ENCODE measurements around the gene PLA2G4C.

Gene PLA2G4C

GRCh38 chr19:48051335-48052033 lies 59.1 kb downstream of the PLA2G4C start:
- no peak for DNase-seq

- no peak for DNase-seq
These were observed 66.1 kb downstream of the PLA2G4C start for GRCh38 chr19:48044561-48044960.

- no peak for DNase-seq
These were observed 66.8 kb downstream of the PLA2G4C start, which contains the start of gene CABP5 for GRCh38 chr19:48043675-48044258. Gene CABP5, minus strand, starts transcription at chr19:48044079. Its CDS starts 157 bp downstream, at chr19:48043922.

- no peak for DNase-seq
These were observed 68.6 kb downstream of the PLA2G4C start for GRCh38 chr19:48041877-48042580.

- DNase-seq = no peak
These were observed 73.9 kb downstream of the PLA2G4C start for GRCh38 chr19:48036765-48037164.

- DNase-seq = no peak
These were observed 77.0 kb downstream of the PLA2G4C start for GRCh38 chr19:48033604-48034003.

GRCh38 chr19:48030073-48030472 lies 80.5 kb downstream of the PLA2G4C start:
- no peak for DNase-seq

GRCh38 chr19:48029431-48029830 lies 81.2 kb downstream of the PLA2G4C start:
- no peak for DNase-seq

GRCh38 chr19:48025480-48025879 lies 85.1 kb downstream of the PLA2G4C start:
- DNase-seq = no peak

- no peak for DNase-seq
These were observed 87.1 kb downstream of the PLA2G4C start for GRCh38 chr19:48023518-48023917.

- no peak for DNase-seq
These were observed 87.6 kb downstream of the PLA2G4C start for GRCh38 chr19:48023011-48023410.

GRCh38 chr19:48020686-48021085 lies 89.9 kb downstream of the PLA2G4C start:
- no peak for DNase-seq

GRCh38 chr19:48010932-48011758 lies 99.5 kb downstream of the PLA2G4C start:
- DNase-seq = no peak

GRCh38 chr19:48006762-48007161 lies 103.9 kb downstream of the PLA2G4C start:
- peak; percentile 29 for DNase-seq

- DNase-seq = no peak
These were observed 106.4 kb downstream of the PLA2G4C start for GRCh38 chr19:48004236-48004635.

- no peak for DNase-seq
These were observed 109.8 kb downstream of the PLA2G4C start for GRCh38 chr19:48000846-48001245.

- DNase-seq = no peak
These were observed 111.8 kb downstream of the PLA2G4C start for GRCh38 chr19:47998800-47999199.

Data from stimulated activated CD4-positive, alpha-beta T cell treated with anti-CD3 and anti-CD28 coated beads, Interleukin-15, amount 100 ng/mL, for 24 hours (primary cell).